Trophoblast cell (in vitro differentiated cells and primary cell): ENCODE data around the gene COG8.

Source experiments
- DNase-seq, 2 donors: peaks; one replicate each; pipeline ENCODE4 v3.0.0-alpha.2; 2016
- H2AFZ ChIP-seq: 2 replicates; pipeline ENCODE4 v1.6.1; 2013; ENCODE audit warnings: low read length, moderate library complexity, mild to moderate bottlenecking; ENCODE audit not compliant: insufficient read depth, poor library complexity
- H2AK5ac ChIP-seq: 2 replicates; pipeline ENCODE4 v1.6.1; 2013; ENCODE audit warnings: mild to moderate bottlenecking, low read length
- H2BK120ac ChIP-seq: 2 replicates; pipeline ENCODE4 v1.6.1; 2013; ENCODE audit warnings: low read length, mild to moderate bottlenecking, moderate library complexity; ENCODE audit not compliant: insufficient read depth, poor library complexity
- H2BK12ac ChIP-seq: 2 replicates; pipeline ENCODE4 v1.6.1; 2013; ENCODE audit warnings: mild to moderate bottlenecking, low read length, moderate library complexity
- H2BK5ac ChIP-seq: 2 replicates; pipeline ENCODE4 v1.6.1; 2013; ENCODE audit warnings: low read length, low read depth, moderate library complexity, mild to moderate bottlenecking; ENCODE audit not compliant: poor library complexity
- H3K14ac ChIP-seq: 2 replicates; pipeline ENCODE4 v1.6.1; 2013; ENCODE audit warnings: mild to moderate bottlenecking, low read length
- H3K18ac ChIP-seq: 2 replicates; pipeline ENCODE4 v1.6.1; 2013; ENCODE audit warnings: mild to moderate bottlenecking, low read length
- H3K23ac ChIP-seq: 2 replicates; pipeline ENCODE4 v1.6.1; 2013; ENCODE audit warnings: low read length
- H3K27ac ChIP-seq: 2 replicates; pipeline ENCODE4 v1.5.1; 2013; ENCODE audit warnings: low read depth, mild to moderate bottlenecking, inconsistent platforms, low read length, moderate library complexity
- H3K27me3 ChIP-seq: 2 replicates; pipeline ENCODE4 v1.6.1; 2013; ENCODE audit warnings: inconsistent platforms, mild to moderate bottlenecking, low read length, moderate library complexity; ENCODE audit not compliant: insufficient read depth
- H3K36me3 ChIP-seq, 2 experiments: 1 replicate in 1 of 2; 2 replicates in 1 of 2; pipeline ENCODE4 v1.6.1; 2013; ENCODE audit warnings: low read length in 2 of 2, mild to moderate bottlenecking in 2 of 2, moderate library complexity in 1 of 2; ENCODE audit not compliant: insufficient read depth in 2 of 2, control insufficient read depth in 1 of 2
- H3K4ac ChIP-seq: 2 replicates; pipeline ENCODE4 v1.6.1; 2013; ENCODE audit warnings: low read depth, mild to moderate bottlenecking, low read length, moderate library complexity
- H3K4me1 ChIP-seq, 2 experiments: 1 replicate in 1 of 2; 2 replicates in 1 of 2; pipeline ENCODE4 v1.6.1; 2013; ENCODE audit warnings: low read length in 2 of 2, mild to moderate bottlenecking in 2 of 2, moderate library complexity in 1 of 2; ENCODE audit not compliant: insufficient read depth in 2 of 2, control insufficient read depth in 1 of 2
- H3K4me2 ChIP-seq: 2 replicates; pipeline ENCODE4 v1.6.1; 2013; ENCODE audit warnings: inconsistent platforms, mild to moderate bottlenecking, low read length, moderate library complexity
- H3K4me3 ChIP-seq: 2 replicates; pipeline ENCODE4 v1.5.1; 2013; ENCODE audit warnings: mild to moderate bottlenecking, low read depth, low read length, inconsistent platforms
- H3K79me1 ChIP-seq: one replicate; pipeline ENCODE4 v1.6.1; 2013; ENCODE audit warnings: low read length
- H3K79me2 ChIP-seq: 2 replicates; pipeline ENCODE4 v1.6.1; 2013; ENCODE audit warnings: low read length, mild to moderate bottlenecking; ENCODE audit not compliant: control insufficient read depth, insufficient read depth, poor library complexity
- H3K9ac ChIP-seq: 2 replicates; pipeline ENCODE4 v1.6.1; 2013; ENCODE audit warnings: mild to moderate bottlenecking, low read length
- H3K9me3 ChIP-seq: 2 replicates; pipeline ENCODE4 v1.6.1; 2013; ENCODE audit warnings: low read depth, mild to moderate bottlenecking, control low read depth, inconsistent platforms, low read length; ENCODE audit not compliant: insufficient read depth
- H4K12ac ChIP-seq: 2 replicates; pipeline ENCODE4 v1.6.1; 2013; ENCODE audit warnings: low read depth, mild to moderate bottlenecking, low read length, moderate library complexity
- H4K8ac ChIP-seq: 2 replicates; pipeline ENCODE4 v1.6.1; 2013; ENCODE audit warnings: low read depth, mild to moderate bottlenecking, low read length, moderate library complexity
- H4K91ac ChIP-seq: one replicate; pipeline ENCODE4 v1.6.1; 2013; ENCODE audit warnings: low read depth, mild to moderate bottlenecking, low read length, moderate library complexity
- WGBS: extraction: QIAGEN DNeasy Blood & Tissue Kit; methylation state at CpG from one replicate; pipeline ENCODE4 v1.1.7; 2013; ENCODE audit warnings: missing lambda C conversion rate; ENCODE audit not compliant: insufficient read length, insufficient coverage; ENCODE audit errors: extremely low coverage; 5-methylcytosine and 5-hydroxymethylcytosine counted together

The COG8 gene

GRCh38 chr16:69325784-69326171 lies 13.6 kb downstream of the COG8 start:
- Histone ChIP-seq H3K27ac (no peak overlapping the region), H4K12ac (no peak overlapping the region), H3K14ac (no peak overlapping the region), H3K4me3 (no peak overlapping the region), H3K9ac (no peak overlapping the region), H4K8ac (no peak overlapping the region), H3K4me2 (no peak overlapping the region), H3K36me3 (peaks cover 58 to 63% of the 10 kb centered on the region in 2 experiments), H3K79me2 (peaks cover 15% of the 10 kb centered on the region), H3K79me1 (peaks cover 9% of the 10 kb centered on the region), H3K9me3 (no peaks in the 10 kb centered on the region), H4K91ac (no peak overlapping the region), H3K23ac (no peak overlapping the region), H3K27me3 (no peaks in the 10 kb centered on the region), H2BK5ac (no peak overlapping the region), H2AFZ (no peak overlapping the region), H3K4me1 (peaks cover 8 to 13% of the 10 kb centered on the region in 2 experiments), H2BK120ac (no peak overlapping the region), H3K18ac (no peak overlapping the region), H2AK5ac (no peak overlapping the region), H2BK12ac (no peak overlapping the region), H3K4ac (no peak overlapping the region)
- DNase-seq: no peak
- no CpG with 5 or more reads among the region's 6 CpGs for WGBS

GRCh38 chr16:69324585-69325253 lies 14.6 kb downstream of the COG8 start:
- Histone ChIP-seq H3K79me1 (peaks cover 2% of the 10 kb centered on the region), H3K27me3 (no peaks in the 10 kb centered on the region), H2AFZ (no peak overlapping the region), H3K9ac (no peak overlapping the region), H3K79me2 (peaks cover 8% of the 10 kb centered on the region), H3K23ac (no peak overlapping the region), H3K18ac (peak overlapping the region; percentile 11), H4K91ac (no peak overlapping the region), H3K9me3 (no peaks in the 10 kb centered on the region), H4K8ac (no peak overlapping the region), H2AK5ac (no peak overlapping the region), H3K14ac (no peak overlapping the region), H4K12ac (no peak overlapping the region), H2BK120ac (no peak overlapping the region), H2BK5ac (no peak overlapping the region), H3K36me3 (peaks cover 68 to 74% of the 10 kb centered on the region in 2 experiments), H3K4ac (no peak overlapping the region), H2BK12ac (no peak overlapping the region), H3K4me2 (no peak overlapping the region), H3K27ac (no peak overlapping the region), H3K4me3 (no peak overlapping the region), H3K4me1 (peaks cover 8 to 13% of the 10 kb centered on the region in 2 experiments)
- DNase-seq: no peak
- WGBS: no CpG with 5 or more reads among the region's 10 CpGs

- H3K36me3 ChIP-seq: peaks cover 74 to 80% of the 10 kb centered on the region in 2 experiments
- H3K27me3 ChIP-seq: no peaks in the 10 kb centered on the region
- H3K9me3 ChIP-seq: no peaks in the 10 kb centered on the region
- no peak overlapping the region for H3K14ac ChIP-seq
- H2AK5ac ChIP-seq: no peak overlapping the region
- no peak overlapping the region for H3K4me3 ChIP-seq
- no peak overlapping the region for H3K23ac ChIP-seq
- no peak overlapping the region for H2BK12ac ChIP-seq
- no peak overlapping the region for H3K18ac ChIP-seq
- H2AFZ ChIP-seq: no peak overlapping the region
- no peaks in the 10 kb centered on the region for H3K79me1 ChIP-seq
- WGBS: no CpG with 5 or more reads among the region's 8 CpGs
- H3K4me2 ChIP-seq: no peak overlapping the region
- H3K9ac ChIP-seq: peak overlapping the region; percentile 41
- no peak overlapping the region for H2BK5ac ChIP-seq
- no peak overlapping the region for H4K12ac ChIP-seq
- peaks cover 4% of the 10 kb centered on the region for H3K79me2 ChIP-seq
- H3K4ac ChIP-seq: no peak overlapping the region
- H3K4me1 ChIP-seq: peaks cover 3 to 6% of the 10 kb centered on the region in 2 experiments
- no peak overlapping the region for H3K27ac ChIP-seq
- no peak overlapping the region for H4K8ac ChIP-seq
- no peak for DNase-seq
- no peak overlapping the region for H2BK120ac ChIP-seq
- no peak overlapping the region for H4K91ac ChIP-seq
Measured at GRCh38 chr16:69324013-69324531, 15.3 kb downstream of the COG8 start.

GRCh38 chr16:69323415-69323814 lies 15.9 kb downstream of the COG8 start:
- no CpG with 5 or more reads among the region's 14 CpGs for WGBS
- Histone ChIP-seq H3K27me3 (no peaks in the 10 kb centered on the region), H3K4me3 (no peak overlapping the region), H4K91ac (no peak overlapping the region), H3K18ac (no peak overlapping the region), H2AFZ (no peak overlapping the region), H3K23ac (no peak overlapping the region), H3K79me2 (peaks cover 3% of the 10 kb centered on the region), H3K9me3 (no peaks in the 10 kb centered on the region), H4K12ac (no peak overlapping the region), H3K4ac (no peak overlapping the region), H3K79me1 (no peaks in the 10 kb centered on the region), H3K4me2 (no peak overlapping the region), H3K4me1 (peaks cover 2 to 4% of the 10 kb centered on the region in 2 experiments), H2BK120ac (no peak overlapping the region), H2BK12ac (no peak overlapping the region), H3K27ac (no peak overlapping the region), H3K36me3 (peaks cover 78 to 81% of the 10 kb centered on the region in 2 experiments), H3K9ac (no peak overlapping the region), H3K14ac (no peak overlapping the region), H2BK5ac (no peak overlapping the region), H4K8ac (no peak overlapping the region), H2AK5ac (no peak overlapping the region)
- no peak for DNase-seq
